AG09309 (cell line): ENCODE measurements around the gene DTNBP1.

Experiments
- DNase-seq: peaks from one replicate; pipeline ENCODE4 v3.0.0-alpha.2; 2010; ENCODE audit warnings: low read depth
- H3K4me3 ChIP-seq: 2 replicates; pipeline ENCODE4 v1.5.1; 2011; ENCODE audit warnings: mild to moderate bottlenecking, low read depth, low read length, moderate library complexity; ENCODE audit not compliant: control insufficient read depth
- CTCF ChIP-seq: IDR thresholded peaks from 2 replicates; pipeline ENCODE4 v1.5.1; 2011; ENCODE audit warnings: mild to moderate bottlenecking, low read depth, low read length, inconsistent platforms; ENCODE audit not compliant: insufficient read depth, control insufficient read depth; ENCODE audit errors: missing control alignments

DTNBP1 gene

GRCh38 chr6:15474196-15474595 lies 188.6 kb downstream of the DTNBP1 start:
- DNase-seq, result peak; percentile 61
- TF ChIP-seq CTCF, result no peak
- no peak overlapping the region for H3K4me3 ChIP-seq

GRCh38 chr6:15473741-15474161 lies 189.1 kb downstream of the DTNBP1 start:
- peak; percentile 55 for DNase-seq
- TF ChIP-seq CTCF, result no peak
- H3K4me3 ChIP-seq, result no peak overlapping the region

GRCh38 chr6:15473174-15473573 lies 189.7 kb downstream of the DTNBP1 start:
- DNase-seq, result no peak
- no peak for TF ChIP-seq CTCF

More at GRCh38 chr6:15473174-15473573, 189.7 kb downstream of the DTNBP1 start:
- H3K4me3 ChIP-seq, result no peak overlapping the region
